Keratinocyte (primary cell): ENCODE data around the gene SLC6A7.

ENCODE experiments used
- EZH2 ChIP-seq: IDR thresholded peaks from one replicate; pipeline ENCODE4 v1.6.1; 2012; ENCODE audit warnings: inconsistent platforms, mild to moderate bottlenecking, low read length, moderate library complexity
- TF ChIP-seq, protein P1 (sequence below), 3 experiments: IDR thresholded peaks in 1 of 3; conservative IDR thresholded peaks in 1 of 3; optimal IDR thresholded peaks in 1 of 3; 2 replicates in 2 of 3; 3 replicates in 1 of 3; pipeline versions ENCODE3 to v1.5.1; 2011; ENCODE audit warnings: low read length in 3 of 3, mild to moderate bottlenecking in 3 of 3, moderate library complexity in 2 of 3, control low read depth in 1 of 3, inconsistent platforms in 1 of 3; ENCODE audit not compliant: insufficient read depth in 2 of 3; ENCODE audit errors: extremely low read depth in 1 of 3

DNA sequence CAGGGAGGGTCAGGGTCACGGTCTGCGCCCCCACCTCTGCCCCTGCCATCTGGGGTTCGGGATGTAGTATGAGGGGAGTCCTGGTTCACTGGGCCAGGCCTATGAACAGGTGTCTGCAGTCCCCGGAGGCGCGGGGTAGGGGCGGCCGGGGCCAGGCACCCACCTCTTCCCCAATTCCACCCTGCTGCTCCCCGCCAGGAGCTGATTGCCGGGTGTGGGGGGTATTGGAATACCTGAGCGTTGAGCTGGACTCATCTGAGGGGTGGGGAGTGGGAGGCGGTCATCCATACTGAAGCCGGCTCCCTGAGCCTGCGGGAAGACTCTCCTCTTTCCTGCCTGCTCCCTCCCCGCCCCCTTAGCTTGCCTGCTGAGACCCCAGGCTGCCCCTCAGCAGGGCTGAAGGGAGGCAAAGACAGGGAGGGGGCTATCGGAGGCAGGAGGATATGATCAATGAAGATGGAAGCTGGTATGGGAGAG, 679 bp downstream of the SLC6A7 start:
- TF ChIP-seq, protein P1, sequence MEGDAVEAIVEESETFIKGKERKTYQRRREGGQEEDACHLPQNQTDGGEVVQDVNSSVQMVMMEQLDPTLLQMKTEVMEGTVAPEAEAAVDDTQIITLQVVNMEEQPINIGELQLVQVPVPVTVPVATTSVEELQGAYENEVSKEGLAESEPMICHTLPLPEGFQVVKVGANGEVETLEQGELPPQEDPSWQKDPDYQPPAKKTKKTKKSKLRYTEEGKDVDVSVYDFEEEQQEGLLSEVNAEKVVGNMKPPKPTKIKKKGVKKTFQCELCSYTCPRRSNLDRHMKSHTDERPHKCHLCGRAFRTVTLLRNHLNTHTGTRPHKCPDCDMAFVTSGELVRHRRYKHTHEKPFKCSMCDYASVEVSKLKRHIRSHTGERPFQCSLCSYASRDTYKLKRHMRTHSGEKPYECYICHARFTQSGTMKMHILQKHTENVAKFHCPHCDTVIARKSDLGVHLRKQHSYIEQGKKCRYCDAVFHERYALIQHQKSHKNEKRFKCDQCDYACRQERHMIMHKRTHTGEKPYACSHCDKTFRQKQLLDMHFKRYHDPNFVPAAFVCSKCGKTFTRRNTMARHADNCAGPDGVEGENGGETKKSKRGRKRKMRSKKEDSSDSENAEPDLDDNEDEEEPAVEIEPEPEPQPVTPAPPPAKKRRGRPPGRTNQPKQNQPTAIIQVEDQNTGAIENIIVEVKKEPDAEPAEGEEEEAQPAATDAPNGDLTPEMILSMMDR (optimal IDR thresholded peaks at IDR 0.05 in 1 of 3, IDR thresholded peaks at IDR 0.05 in 1 of 3, conservative IDR thresholded peaks at IDR 0.05 in 1 of 3; ENCODE audit: extremely low read depth in 1 of 3, insufficient read depth in 2 of 3, low read length in 3 of 3): no peak
- no peak for TF ChIP-seq EZH2
